Glutamatergic neuron (in vitro differentiated cells): Measurements from ENCODE around the gene CCHCR1. TPM values are rescaled to one million over a fixed set of nuclear protein-coding genes. Genes with fewer than 3 reads are reported as not detected.
A peak's percentile ranks its signal among the peaks of the same experiment; 100 is the strongest.
"Not testable (repeated sequence)": the region's sequence is repeated elsewhere in the genome, so short reads cannot be mapped to it uniquely, and the experiment has no call there.

Source experiments
- DNase-seq: peaks from one replicate; pipeline ENCODE4 v3.0.0; 2022
- H3K27ac Mint-ChIP-seq: one replicate; pipeline ENCODE4 v1.8.0; 2020; ENCODE audit warnings: mild to moderate bottlenecking, mixed read lengths, inconsistent platforms; ENCODE audit not compliant: unreplicated experiment
- H3K27me3 Mint-ChIP-seq: one replicate; pipeline ENCODE4 v1.8.0; 2020; ENCODE audit warnings: mild to moderate bottlenecking, moderate library complexity, mixed read lengths, inconsistent platforms; ENCODE audit not compliant: unreplicated experiment
- H3K36me3 Mint-ChIP-seq: one replicate; pipeline ENCODE4 v1.8.0; 2020; ENCODE audit warnings: mild to moderate bottlenecking, mixed read lengths, inconsistent platforms; ENCODE audit not compliant: unreplicated experiment
- H3K4me1 Mint-ChIP-seq: one replicate; pipeline ENCODE4 v1.8.0; 2020; ENCODE audit warnings: mild to moderate bottlenecking, low read depth, mixed read lengths, inconsistent platforms; ENCODE audit not compliant: unreplicated experiment
- H3K4me3 Mint-ChIP-seq: one replicate; pipeline ENCODE4 v1.8.0; 2020; ENCODE audit warnings: mild to moderate bottlenecking, mixed read lengths, inconsistent platforms; ENCODE audit not compliant: unreplicated experiment
- H3K9me3 Mint-ChIP-seq: one replicate; pipeline ENCODE4 v1.8.0; 2020; ENCODE audit warnings: mild to moderate bottlenecking, moderate library complexity, mixed read lengths, inconsistent platforms; ENCODE audit not compliant: unreplicated experiment
- CTCF ChIP-seq: fragments of 200-600 bp; sonication (generic); IDR thresholded peaks from one replicate; pipeline ENCODE4 v1.5.0; 2021; ENCODE audit not compliant: partially characterized antibody, unreplicated experiment
- total RNA-seq: library from RNA; stranded (reverse); fragmentation: NEBNext Ultra II Directional; extraction: Animal tissue kit (Norgen Biotek cat#: 25700); gene quantifications from one replicate; pipeline ENCODE4 v1.2.1, GENCODE V29; 2021; ENCODE audit not compliant: unreplicated experiment

Gene CCHCR1
- total RNA-seq, 1 donor from 2014 or later: 28.7 TPM

- H3K9me3 Mint-ChIP-seq: peaks cover 1% of the 10 kb centered on the region
- H3K36me3 Mint-ChIP-seq: peaks cover 5% of the 10 kb centered on the region
- H3K4me1 Mint-ChIP-seq: no peaks in the 10 kb centered on the region
- TF ChIP-seq CTCF: no peak
- DNase-seq: no peak
- no peak overlapping the region for H3K27ac Mint-ChIP-seq
- H3K4me3 Mint-ChIP-seq: no peak overlapping the region
- peaks cover 7% of the 10 kb centered on the region for H3K27me3 Mint-ChIP-seq
Observed at GRCh38 chr6:31194061-31194834, 36.6 kb upstream of the CCHCR1 start.

- Mint-ChIP-seq H3K36me3 (peaks cover 5% of the 10 kb centered on the region), H3K4me3 (no peak overlapping the region), H3K4me1 (no peaks in the 10 kb centered on the region), H3K27me3 (peaks cover 7% of the 10 kb centered on the region), H3K9me3 (peaks cover 1% of the 10 kb centered on the region), H3K27ac (no peak overlapping the region)
- no peak for DNase-seq
- TF ChIP-seq CTCF: no peak
Observed at GRCh38 chr6:31193206-31193605, 35.6 kb upstream of the CCHCR1 start.

GRCh38 chr6:31192431-31193105, 35.0 kb upstream of the CCHCR1 start:
- DNase-seq: peak; percentile 74
- not testable (repeated sequence) for H3K9me3 Mint-ChIP-seq, H3K4me3 Mint-ChIP-seq, H3K4me1 Mint-ChIP-seq, H3K27me3 Mint-ChIP-seq, H3K27ac Mint-ChIP-seq, H3K36me3 Mint-ChIP-seq

GRCh38 chr6:31190488-31190887, 32.9 kb upstream of the CCHCR1 start:
- Mint-ChIP-seq H3K4me1 (no peaks in the 10 kb centered on the region), H3K27ac (no peak overlapping the region), H3K36me3 (no peaks in the 10 kb centered on the region), H3K9me3 (peaks cover 3% of the 10 kb centered on the region), H3K4me3 (no peak overlapping the region), H3K27me3 (peaks cover 3% of the 10 kb centered on the region)
- DNase-seq: no peak
- TF ChIP-seq CTCF: no peak

- not testable (repeated sequence) for H3K36me3 Mint-ChIP-seq, H3K27ac Mint-ChIP-seq, H3K4me3 Mint-ChIP-seq, H3K9me3 Mint-ChIP-seq, H3K27me3 Mint-ChIP-seq, DNase-seq, H3K4me1 Mint-ChIP-seq
Observed at GRCh38 chr6:31189223-31189622, 31.6 kb upstream of the CCHCR1 start.

- Mint-ChIP-seq H3K27me3 (no peaks in the 10 kb centered on the region), H3K27ac (no peak overlapping the region), H3K4me1 (peaks cover 3% of the 10 kb centered on the region), H3K36me3 (no peaks in the 10 kb centered on the region), H3K4me3 (no peak overlapping the region), H3K9me3 (peaks cover 3% of the 10 kb centered on the region)
- no peak for TF ChIP-seq CTCF
- no peak for DNase-seq
Observed at GRCh38 chr6:31187780-31188194, 30.2 kb upstream of the CCHCR1 start.
